ENCODE results near the gene BBC3.
A peak's percentile ranks its signal among the peaks of the same experiment; 100 is the strongest.
"Not testable (repeated sequence)": the region's sequence is repeated elsewhere in the genome, so short reads cannot be mapped to it uniquely, and the experiment has no call there.

BBC3 gene

GRCh38 chr19:47230921-47231214 is at the start of gene BBC3:
Gene BBC3 (minus strand): TSS chr19:47231199. CDS start chr19:47228431, 2,768 bp downstream.
- DNase-seq: no peak

GRCh38 chr19:47280183-47280797 is 49.3 kb upstream of the BBC3 start:
- DNase-seq: no peak

GRCh38 chr19:47276513-47276912 is 45.5 kb upstream of the BBC3 start:
- not testable (repeated sequence) for DNase-seq

- DNase-seq: no peak
Measured at GRCh38 chr19:47275791-47276461, 44.9 kb upstream of the BBC3 start.

- no peak for DNase-seq
Measured at GRCh38 chr19:47274891-47275761, 44.1 kb upstream of the BBC3 start.

GRCh38 chr19:47274071-47274890 is 43.3 kb upstream of the BBC3 start, which contains the start of gene INAFM1:
Gene INAFM1 (plus strand): TSS chr19:47274885. CDS start chr19:47274920, 35 bp downstream.
- peak; percentile 81 for DNase-seq

GRCh38 chr19:47273313-47274070 is 42.5 kb upstream of the BBC3 start:
- peak; percentile 73 for DNase-seq

- DNase-seq: no peak
Measured at GRCh38 chr19:47272448-47273312, 41.7 kb upstream of the BBC3 start.

- DNase-seq: no peak
Measured at GRCh38 chr19:47271949-47272348, 41.0 kb upstream of the BBC3 start.

- no peak for DNase-seq
Measured at GRCh38 chr19:47270408-47270807, 39.4 kb upstream of the BBC3 start.

- DNase-seq: no peak
Measured at GRCh38 chr19:47269596-47269995, 38.6 kb upstream of the BBC3 start.

- DNase-seq: no peak
Measured at GRCh38 chr19:47268028-47268427, 37.0 kb upstream of the BBC3 start.

- DNase-seq: no peak
Measured at GRCh38 chr19:47267350-47267759, 36.4 kb upstream of the BBC3 start.

- no peak for DNase-seq
Measured at GRCh38 chr19:47266401-47266941, 35.5 kb upstream of the BBC3 start.

- no peak for DNase-seq
Measured at GRCh38 chr19:47264629-47265028, 33.6 kb upstream of the BBC3 start.

GRCh38 chr19:47261946-47262793 is 31.2 kb upstream of the BBC3 start:
- DNase-seq: not testable (repeated sequence)

- no peak for DNase-seq
Measured at GRCh38 chr19:47260476-47260875, 29.5 kb upstream of the BBC3 start.

GRCh38 chr19:47258895-47259555 is 28.0 kb upstream of the BBC3 start:
- no peak for DNase-seq

- DNase-seq: no peak
Measured at GRCh38 chr19:47258434-47258833, 27.4 kb upstream of the BBC3 start.
